Left hindlimb (tissue), 1 donor: ENCODE data around the gene IRAK4.

Experiments
- DNase-seq: peaks from one replicate; pipeline ENCODE4 v3.0.0-alpha.2; 2018

Gene IRAK4

DNA sequence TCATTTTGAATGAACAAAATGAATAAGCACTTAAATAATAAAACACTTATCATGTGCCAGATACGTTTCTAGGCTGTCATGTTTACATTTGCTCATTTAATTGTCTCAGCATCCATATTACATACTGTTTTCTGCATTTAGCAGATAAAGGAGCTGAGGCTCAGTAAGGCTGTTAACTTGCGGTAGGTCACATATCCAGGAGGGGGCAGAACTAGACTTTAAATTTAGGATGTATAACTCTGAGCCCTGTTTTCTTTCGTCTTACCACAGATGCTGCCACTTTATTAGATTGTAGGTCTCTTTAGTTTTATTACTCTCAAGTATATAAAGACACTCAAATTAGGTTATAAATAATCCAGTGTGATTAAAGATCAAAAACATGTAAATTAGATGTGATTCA is 17.7 kb downstream of the IRAK4 start:
- DNase-seq: no peak

DNA sequence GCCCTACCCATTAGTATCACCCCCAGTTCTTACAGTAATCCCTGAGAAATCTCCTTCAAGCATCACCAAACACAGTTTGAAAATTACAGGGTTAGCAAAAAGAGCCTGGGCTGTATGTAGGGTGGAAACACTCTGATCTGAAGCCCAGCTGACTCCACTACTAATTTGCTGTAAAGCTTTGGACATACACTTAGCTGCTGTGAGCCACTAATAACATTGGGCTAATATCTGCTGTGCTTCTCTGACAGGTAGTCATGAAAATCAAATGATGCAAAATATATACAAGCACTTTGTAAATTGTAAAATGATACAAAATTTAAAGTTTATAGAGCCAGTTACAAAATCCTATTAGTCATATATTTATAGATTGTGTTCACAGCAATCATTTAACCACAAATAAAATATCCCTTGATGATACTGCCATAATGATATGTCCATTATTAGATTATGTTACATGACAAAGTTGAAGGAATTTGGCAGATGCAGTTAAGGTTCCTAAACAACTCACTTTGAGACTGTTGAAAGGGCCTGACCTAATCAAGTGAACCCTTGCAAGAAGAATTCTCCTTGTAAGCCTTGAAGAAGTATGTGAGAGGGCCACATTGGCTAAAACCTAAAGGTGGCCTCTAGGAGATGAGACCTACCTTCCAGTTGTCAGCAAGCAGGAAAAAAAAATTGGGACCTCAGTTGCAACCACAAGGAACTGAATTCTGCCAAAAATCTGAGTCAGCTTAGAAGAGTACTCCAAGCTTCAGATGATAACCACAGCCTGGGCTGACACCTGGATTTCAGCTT is 28.3 kb downstream of the IRAK4 start:
- no peak for DNase-seq

DNA sequence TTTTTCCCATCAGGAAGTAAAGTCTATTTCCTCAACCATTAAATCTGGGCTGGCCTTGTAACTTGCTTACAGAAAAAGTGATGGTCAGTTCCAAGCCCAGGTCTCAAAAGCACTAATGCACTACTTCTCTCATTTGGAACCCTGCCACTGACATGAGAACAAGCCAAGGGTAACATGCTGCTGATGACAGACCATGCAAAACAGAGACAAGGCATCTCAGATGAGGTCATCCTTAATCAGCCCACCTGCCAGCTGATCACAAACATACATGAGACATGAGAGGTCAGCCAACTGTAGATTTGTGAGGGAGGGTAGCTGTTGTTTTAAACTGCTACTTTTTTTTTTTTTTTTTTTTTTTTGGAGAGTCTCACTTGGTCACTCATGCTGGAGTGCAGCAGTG is 31.2 kb downstream of the IRAK4 start:
- DNase-seq: peak; percentile 32

DNA sequence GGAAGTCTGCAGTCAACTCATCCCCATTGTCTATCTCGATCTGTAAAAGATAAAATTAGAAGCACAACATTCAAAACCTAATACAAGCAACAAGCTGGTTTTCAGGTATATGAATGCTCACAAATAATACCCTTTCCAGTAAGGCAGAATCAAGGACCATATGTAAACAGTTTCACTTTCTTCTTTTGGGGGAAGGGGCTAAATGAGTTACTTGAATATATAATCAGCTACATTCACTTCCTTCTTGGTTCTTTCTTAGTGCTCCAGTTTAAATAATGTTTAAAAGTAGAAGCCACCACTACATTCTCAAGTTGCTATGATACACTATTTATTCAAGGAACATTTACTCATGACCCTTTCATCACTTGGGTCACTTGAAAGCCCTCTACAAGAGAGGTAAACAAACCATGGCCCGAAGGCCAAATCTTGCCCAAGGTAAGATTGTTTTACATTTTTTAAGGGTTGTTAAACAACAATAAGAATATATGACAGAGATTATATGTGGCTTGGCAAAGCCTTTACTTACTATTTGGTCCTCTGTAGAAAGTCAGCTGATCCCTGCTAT is 37.0 kb downstream of the IRAK4 start:
- DNase-seq: no peak

DNA sequence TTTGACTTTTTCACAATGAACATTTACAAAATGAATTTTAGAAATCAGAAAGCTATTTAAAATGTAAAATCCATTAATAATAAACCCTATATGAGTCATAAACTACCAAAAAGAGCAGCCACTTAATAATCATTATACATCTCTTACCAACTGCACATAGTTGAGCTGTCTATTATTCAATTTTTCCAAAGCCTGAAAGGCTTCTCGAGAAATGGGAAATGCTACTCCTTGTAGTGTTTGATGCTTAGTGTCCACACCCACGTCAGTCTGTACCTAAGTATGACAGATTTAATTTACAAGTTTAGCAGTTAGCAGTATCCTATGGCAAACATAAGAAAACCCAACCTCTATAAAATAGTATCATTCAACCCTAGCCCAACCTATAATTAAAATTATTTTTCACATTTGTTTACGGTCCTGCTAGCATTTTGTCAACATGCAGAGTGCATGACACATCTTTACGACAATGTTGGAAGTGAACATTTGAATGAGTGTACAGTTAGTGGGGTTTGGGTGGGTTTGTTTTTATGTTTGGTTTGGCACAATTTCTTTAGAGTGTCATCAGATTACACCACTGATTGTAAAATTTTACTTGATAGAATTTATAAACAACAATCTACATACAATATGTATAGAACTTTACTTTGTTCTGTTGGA is 38.9 kb downstream of the IRAK4 start:
- DNase-seq: no peak

DNA sequence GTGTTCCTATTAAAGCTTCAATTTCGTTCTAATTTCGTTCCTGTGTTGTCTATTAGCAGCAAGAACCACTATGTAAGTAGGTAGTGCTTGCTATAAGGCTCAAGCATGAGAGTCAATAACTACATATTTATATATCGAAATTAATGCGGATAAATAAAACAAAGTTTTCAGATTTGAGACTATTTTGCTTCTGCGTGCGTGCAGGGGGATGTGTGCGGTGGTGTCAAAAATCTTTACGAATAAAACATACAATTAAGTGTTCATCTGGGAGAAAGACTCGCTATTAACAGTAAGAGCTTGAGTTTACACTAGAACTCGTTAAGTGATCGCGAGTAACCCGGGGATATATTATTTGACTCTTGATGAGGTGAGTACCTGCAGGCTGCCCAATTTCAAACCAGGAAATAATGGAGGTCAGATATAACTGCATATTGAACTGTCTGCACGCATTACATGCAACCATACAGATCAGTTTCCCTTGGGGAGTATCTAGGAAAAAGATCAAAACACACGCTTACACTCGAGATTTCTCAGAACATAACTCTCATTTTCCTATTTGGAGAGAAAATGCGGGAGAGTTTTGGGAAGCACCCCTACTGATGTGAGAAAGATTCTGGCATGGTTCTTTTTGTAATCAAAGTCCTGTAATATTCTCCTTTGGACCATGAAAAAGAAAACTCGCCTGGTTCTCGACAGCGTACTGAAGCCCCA is 46.6 kb downstream of the IRAK4 start:
- DNase-seq: peak; percentile 26

DNA sequence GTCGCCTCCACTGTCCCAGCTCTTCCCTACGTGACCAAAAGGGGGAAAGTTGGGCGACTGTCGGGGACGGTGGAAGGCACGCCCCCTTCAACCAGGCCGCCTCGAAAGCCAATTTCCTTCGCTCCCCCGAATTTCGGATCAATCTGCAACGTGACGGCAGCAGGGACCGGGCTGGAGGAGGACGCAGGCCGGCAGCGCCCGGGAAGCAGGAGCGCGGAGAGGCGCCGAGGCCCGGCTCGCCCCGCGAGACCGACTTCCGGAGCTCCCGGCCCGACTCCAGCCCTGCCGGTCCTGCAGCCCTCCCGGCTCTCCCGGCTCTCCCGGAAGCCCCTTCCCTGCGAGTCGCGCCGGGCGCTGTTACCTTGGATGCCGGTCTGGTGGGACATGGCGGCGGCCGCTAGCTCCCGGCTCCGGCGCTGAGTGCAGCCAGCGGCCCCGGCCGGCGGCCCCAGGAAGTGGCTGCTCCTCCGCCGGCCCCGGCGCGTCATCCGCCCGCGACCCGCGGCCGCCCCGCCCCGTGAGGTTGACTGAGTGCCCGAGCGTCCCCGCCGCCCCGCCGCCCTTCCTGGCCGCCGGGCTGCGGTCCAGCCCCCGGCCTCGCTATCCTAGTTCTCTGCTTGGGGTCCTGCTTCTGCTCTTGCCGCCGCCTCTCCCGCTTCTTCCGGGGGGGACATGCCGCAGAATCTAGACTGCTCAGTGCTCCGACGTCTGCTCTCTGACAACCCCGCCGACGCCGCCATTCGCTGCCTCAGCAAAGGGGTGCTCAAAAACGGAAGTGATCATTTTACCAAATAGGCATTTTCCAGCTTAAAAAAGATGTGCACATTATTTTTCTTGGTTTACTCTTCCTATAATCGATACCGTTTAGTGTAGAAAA is 47.3 kb downstream of the IRAK4 start, which contains the start of gene TWF1:
TSS of gene TWF1 (minus strand) at position 458 of the 877 bp plus-strand sequence. CDS start at position 386, 72 bp downstream.
- peak; percentile 95 for DNase-seq

GRCh38 chr12:43806737-43807072 is 48.0 kb downstream of the IRAK4 start:
- DNase-seq: no peak

- DNase-seq: no peak
Measured at GRCh38 chr12:43807386-43807785, 48.6 kb downstream of the IRAK4 start.

DNA sequence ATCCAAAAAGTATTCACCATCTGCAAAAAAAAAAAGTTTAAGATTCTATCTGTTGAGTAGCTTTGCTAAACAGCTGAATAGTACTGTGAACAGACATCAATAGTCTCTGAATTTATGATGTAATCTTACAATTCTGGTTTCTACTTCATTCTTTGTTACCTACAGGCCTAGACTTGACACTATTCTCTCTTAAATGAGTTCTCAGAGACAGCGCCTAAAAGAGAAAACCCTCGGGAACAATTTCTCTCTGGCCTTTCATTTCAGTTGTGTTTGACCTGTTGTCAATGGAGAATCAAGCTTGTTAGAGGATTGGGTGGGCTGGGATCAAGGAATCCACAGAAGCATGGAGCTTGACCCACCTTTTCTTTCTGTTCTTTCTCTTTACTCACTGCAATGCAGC is 53.3 kb downstream of the IRAK4 start:
- DNase-seq: no peak

DNA sequence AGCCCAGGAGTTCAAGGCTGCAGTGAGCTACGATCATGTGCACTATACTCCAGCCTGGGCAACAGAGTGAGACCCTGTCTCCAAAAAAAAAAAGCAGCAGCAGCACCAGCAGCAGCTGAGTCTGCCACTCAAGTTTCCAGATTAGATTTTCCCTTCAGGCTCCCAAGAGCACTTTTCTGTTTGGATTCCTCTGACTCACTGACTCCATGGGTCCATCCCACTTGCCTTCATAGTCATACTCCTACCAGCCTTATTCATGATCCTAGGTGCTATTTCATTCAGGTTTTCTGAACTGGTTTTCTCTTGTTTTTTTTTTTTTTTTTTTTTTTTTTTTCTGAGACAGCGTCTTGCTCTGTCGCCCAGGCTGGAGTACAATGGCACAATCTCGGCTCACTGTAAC is 54.2 kb downstream of the IRAK4 start:
- no peak for DNase-seq

DNA sequence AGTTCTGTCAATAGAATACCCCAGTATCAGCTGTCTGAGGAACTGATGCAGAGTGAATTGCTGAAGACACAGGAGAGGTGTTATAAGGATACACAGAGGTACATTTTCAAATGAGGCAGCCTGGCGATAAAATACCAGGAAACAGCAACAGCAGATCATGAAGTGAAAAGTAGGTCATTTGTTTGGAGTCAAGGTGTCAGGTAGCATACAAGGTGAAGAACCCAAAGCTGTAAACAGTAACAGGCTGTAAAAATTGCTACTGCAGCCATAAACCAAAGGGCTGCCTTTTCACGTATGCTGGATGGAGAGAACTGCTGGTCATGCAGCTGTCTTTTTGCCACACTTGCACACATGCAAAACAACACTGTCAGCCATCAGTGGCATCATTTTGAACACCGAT is 56.7 kb downstream of the IRAK4 start:
- no peak for DNase-seq

DNA sequence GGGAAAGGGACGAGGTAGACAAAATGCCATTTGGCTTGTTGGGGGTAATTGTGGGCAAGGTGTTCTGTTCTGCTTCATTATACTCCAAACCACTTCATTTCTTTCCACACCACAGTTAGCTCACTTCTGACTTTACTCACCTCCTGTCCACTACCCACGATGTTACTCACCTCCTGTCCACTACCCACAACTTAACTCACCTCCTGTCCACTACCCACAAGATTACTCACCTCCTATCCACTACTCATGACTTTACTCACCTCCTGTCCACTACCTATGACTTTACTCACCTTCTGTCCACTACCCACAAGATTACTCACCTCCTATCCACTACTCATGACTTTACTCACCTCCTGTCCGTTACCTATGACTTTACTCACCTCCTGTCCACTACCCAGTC is 57.4 kb downstream of the IRAK4 start:
- no peak for DNase-seq

DNA sequence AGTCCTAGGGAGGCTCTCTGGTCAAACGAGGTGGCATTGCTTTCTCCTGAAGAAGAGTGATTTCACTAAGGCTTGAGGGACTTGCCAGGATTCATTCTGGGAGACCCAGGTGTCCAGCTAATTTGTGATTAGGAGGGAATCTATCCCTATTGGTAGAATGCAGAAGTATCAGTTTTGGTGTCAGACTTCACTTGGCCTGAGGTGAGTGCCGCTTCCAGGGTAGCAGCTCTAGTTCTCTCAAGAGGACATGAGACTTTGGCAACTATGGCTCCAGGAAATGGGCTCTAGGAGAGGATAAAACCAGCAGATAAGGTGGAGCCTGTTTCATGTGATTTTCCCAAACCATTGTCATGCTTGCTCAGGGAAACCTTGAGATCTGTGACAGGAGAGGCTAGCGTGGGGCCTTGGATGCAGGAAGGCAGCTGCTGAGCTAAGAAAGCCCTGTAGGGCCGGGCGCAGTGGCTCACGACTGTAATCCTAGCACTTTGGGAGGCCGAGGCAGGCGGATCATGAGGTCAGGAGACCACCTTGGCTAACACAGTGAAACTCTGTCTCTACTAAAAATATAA is 65.5 kb downstream of the IRAK4 start:
- DNase-seq: no peak

GRCh38 chr12:43826681-43827080 is 67.9 kb downstream of the IRAK4 start:
- no peak for DNase-seq

DNA sequence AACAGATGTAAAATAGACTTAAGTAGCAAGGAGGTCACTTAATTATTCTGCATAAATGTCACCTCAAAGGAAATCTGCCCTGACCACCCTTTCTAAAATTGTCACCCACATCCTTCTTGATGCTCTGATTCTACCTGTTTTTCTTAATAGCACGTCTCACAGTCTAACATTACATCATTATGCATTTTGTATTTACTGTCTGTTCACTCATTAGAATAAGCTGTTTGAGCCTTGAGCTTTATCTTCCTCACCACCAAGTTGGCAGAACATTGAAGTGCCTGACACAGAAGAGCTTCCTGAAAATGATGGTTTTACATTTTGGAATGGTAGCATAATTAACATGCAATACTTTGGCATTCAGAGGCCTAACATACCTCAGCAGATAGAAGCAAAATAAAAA is 68.3 kb downstream of the IRAK4 start:
- no peak for DNase-seq

DNA sequence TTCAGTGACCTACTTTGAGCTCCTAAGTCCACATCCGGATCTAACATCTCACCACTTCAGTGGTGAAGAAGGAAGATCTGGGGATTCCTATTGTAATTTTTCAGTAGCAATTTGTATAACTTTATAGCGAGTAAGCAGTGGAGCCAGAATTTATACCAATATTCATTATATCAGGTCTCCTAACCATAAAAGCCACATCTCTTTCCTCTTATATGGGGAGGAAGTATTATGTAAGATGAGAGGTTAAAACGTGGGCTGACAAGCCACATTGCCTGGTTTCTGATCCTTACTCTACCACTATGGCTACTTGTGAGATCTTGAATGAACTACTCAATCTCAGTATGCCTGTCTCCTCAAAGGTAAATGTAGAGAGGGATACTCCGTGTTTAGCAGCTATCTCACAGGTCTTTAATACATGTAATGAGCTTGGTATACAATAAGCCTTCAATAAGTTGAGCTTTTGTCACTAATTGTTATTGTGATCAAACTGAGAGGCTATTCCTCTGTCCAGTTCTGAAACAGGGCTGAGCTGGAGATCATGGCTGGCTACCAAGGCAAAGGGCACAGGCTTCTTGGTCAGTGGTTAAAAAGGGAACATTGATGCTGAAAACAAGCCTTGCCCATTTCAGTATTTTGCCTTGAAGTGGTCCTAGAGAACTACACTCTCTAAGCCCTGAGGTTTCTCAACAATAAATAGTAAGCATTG is 73.9 kb downstream of the IRAK4 start:
- no peak for DNase-seq

GRCh38 chr12:43835264-43835655 is 76.5 kb downstream of the IRAK4 start:
- no peak for DNase-seq

DNA sequence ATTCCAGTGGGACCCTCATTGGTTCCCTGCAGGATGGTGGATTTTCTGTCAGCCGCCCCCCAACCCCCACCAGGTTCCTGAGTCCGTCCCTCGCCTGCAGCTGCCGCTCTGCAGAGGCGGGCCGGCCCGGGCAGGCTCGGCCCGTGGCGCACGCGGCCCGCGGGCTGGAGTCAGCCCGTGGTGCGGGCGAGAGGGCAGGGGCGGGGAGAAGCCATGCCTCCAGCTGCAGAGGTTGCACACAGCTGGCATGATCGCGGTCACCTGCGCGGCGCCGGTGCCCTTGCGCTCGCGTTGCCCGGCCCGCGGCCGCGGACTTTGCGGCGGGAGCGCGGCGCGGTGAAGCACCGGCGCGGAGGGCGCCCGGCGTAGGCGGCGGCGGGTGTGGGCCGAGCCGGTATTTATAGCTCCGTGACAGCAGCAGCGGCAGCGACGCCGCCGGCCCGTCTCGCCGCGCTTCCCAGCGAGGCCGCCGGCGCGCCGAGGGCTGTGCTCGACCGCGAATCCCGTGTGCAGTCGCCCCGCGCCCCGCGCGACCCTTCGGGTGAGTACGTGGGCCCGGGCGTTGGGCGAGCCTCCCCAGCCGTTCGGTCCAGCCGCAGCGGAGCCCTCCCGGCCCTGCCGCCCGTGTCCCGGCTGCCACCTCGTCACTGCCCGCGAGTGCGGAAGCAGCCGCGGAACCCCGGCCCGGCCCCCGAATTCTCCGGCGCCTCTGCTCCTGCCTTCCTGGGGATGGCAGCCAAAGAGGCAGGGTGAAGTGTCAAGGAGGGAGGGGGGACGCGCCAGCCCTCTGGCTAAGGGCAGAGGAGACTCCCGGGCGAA is 77.1 kb downstream of the IRAK4 start, which contains the start of gene TMEM117:
TSS of gene TMEM117 (plus strand) at position 426 of the 819 bp plus-strand sequence.
- peak; percentile 88 for DNase-seq

DNA sequence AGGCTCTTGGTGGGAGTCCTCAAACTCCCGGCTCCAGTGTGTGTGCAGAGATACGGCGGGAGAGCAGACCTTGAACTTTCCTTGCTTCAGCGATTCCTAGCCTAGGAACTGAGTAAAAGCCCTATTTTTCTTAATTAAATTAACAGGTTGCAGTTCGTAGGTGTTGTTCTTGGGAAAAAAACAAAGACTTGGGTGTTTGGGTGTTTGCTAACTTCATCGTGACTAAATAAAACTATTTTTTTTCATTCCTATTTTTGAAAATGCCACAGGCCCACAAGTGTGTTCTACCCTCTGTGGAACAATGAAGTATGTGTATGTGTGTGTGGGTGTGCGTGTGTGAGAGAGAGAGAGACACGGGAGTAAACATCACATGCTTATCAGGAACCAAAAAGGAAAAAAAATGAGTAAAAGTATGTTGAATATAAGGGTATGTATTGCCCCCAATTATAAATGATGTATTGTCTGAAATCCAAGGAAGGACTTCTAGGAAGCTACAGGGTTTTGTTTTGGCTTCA is 77.8 kb downstream of the IRAK4 start:
- DNase-seq: no peak
